ENCODE data around the gene XIRP2. TPM values are rescaled to one million over a fixed set of nuclear protein-coding genes. Genes with fewer than 3 reads are reported as not detected.

The XIRP2 gene
- total RNA-seq, 1 donor from 2014 or later = not detected

DNA sequence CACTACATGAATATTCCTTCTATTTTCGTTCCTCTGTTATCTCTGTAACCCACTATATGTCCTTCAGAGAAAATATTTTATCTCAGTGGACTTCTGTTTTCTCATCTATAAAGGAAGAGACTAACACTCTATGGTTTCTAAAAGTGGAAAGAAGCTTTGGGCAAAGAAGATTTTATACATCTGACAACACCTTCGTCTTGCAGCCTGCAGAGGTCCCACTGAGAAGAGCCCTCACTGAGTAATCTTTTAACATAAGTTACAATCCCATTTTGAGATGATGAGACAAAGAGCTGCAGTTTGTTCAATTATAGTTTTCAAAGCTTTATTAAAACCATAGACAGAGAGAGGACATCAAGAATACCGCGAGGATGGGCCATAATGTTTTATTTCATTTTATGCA lies 28.7 kb downstream of the XIRP2 start:
- no peak for DNase-seq (ENCODE audit: low spot score)
- no peaks in the 10 kb centered on the region for H4K20me1 ChIP-seq (ENCODE audit: low read depth)
- no peaks in the 10 kb centered on the region for H3K4me1 ChIP-seq
- Mint-ChIP-seq H3K36me3 (no peaks in the 10 kb centered on the region), H3K4me3 (no peak overlapping the region), H3K27ac (no peak overlapping the region), H3K27me3 (ENCODE audit: insufficient read depth, low read depth) (no peaks in the 10 kb centered on the region), H3K9me3 (peaks cover 3% of the 10 kb centered on the region), H3K4me1 (no peaks in the 10 kb centered on the region)
- H3K79me2 ChIP-seq (ENCODE audit: low read depth) = no peaks in the 10 kb centered on the region
- H3K27ac ChIP-seq = no peak overlapping the region
- H3K4me2 ChIP-seq = no peak overlapping the region
- no peak overlapping the region for H3K9ac ChIP-seq
- no peak overlapping the region for H3K4me3 ChIP-seq
- no peak overlapping the region for H2AFZ ChIP-seq (replicated peaks)
- H3K27me3 ChIP-seq = no peaks in the 10 kb centered on the region
- H3K36me3 ChIP-seq = no peaks in the 10 kb centered on the region
- no peaks in the 10 kb centered on the region for H3F3A ChIP-seq (ENCODE audit: low read depth)
- TF ChIP-seq, protein P1, sequence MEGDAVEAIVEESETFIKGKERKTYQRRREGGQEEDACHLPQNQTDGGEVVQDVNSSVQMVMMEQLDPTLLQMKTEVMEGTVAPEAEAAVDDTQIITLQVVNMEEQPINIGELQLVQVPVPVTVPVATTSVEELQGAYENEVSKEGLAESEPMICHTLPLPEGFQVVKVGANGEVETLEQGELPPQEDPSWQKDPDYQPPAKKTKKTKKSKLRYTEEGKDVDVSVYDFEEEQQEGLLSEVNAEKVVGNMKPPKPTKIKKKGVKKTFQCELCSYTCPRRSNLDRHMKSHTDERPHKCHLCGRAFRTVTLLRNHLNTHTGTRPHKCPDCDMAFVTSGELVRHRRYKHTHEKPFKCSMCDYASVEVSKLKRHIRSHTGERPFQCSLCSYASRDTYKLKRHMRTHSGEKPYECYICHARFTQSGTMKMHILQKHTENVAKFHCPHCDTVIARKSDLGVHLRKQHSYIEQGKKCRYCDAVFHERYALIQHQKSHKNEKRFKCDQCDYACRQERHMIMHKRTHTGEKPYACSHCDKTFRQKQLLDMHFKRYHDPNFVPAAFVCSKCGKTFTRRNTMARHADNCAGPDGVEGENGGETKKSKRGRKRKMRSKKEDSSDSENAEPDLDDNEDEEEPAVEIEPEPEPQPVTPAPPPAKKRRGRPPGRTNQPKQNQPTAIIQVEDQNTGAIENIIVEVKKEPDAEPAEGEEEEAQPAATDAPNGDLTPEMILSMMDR (IDR thresholded peaks at IDR 0.05) = no peak
- TF ChIP-seq EZH2 (IDR thresholded peaks at IDR 0.05) (no peak), EZH2phosphoT487 (IDR thresholded peaks at IDR 0.05) (no peak)
- H3K9me3 ChIP-seq (ENCODE audit: low read depth) = no peaks in the 10 kb centered on the region

DNA sequence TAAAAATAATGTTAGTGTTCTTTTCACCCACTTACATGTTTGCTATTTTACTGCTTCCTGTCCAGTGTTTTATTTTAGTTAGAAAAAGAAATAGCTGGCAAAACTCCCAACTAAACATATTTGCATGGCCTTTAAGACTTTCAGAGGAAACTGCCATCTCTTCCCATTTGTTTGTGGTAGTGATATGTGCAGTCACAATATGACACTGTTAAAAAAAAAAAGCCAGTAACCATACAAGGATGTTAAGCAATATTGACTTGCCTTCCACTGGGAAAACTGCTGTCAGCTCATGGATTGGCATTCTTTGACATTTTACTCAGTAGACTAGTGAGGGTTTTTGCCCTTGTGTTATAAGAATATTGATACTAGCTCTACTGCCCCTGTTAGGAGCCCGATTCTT lies 29.1 kb downstream of the XIRP2 start:
- Mint-ChIP-seq H3K27me3 (ENCODE audit: insufficient read depth, low read depth) (no peaks in the 10 kb centered on the region), H3K9me3 (peaks cover 3% of the 10 kb centered on the region), H3K36me3 (no peaks in the 10 kb centered on the region), H3K4me1 (no peaks in the 10 kb centered on the region), H3K27ac (no peak overlapping the region), H3K4me3 (no peak overlapping the region)
- no peaks in the 10 kb centered on the region for H4K20me1 ChIP-seq (ENCODE audit: low read depth)
- no peak overlapping the region for H3K9ac ChIP-seq
- H3K4me2 ChIP-seq = no peak overlapping the region
- H2AFZ ChIP-seq (replicated peaks) = no peak overlapping the region
- no peak for TF ChIP-seq EZH2 (IDR thresholded peaks at IDR 0.05)
- TF ChIP-seq, protein P1 (IDR thresholded peaks at IDR 0.05) = no peak
- no peak for TF ChIP-seq EZH2phosphoT487 (IDR thresholded peaks at IDR 0.05)
- H3K4me1 ChIP-seq = no peaks in the 10 kb centered on the region
- no peak overlapping the region for H3K4me3 ChIP-seq
- H3K36me3 ChIP-seq = no peaks in the 10 kb centered on the region
- no peak overlapping the region for H3K27ac ChIP-seq
- no peaks in the 10 kb centered on the region for H3K27me3 ChIP-seq
- DNase-seq (ENCODE audit: low spot score) = no peak
- no peaks in the 10 kb centered on the region for H3K79me2 ChIP-seq (ENCODE audit: low read depth)
- H3K9me3 ChIP-seq (ENCODE audit: low read depth) = no peaks in the 10 kb centered on the region
- H3F3A ChIP-seq (ENCODE audit: low read depth) = no peaks in the 10 kb centered on the region

DNA sequence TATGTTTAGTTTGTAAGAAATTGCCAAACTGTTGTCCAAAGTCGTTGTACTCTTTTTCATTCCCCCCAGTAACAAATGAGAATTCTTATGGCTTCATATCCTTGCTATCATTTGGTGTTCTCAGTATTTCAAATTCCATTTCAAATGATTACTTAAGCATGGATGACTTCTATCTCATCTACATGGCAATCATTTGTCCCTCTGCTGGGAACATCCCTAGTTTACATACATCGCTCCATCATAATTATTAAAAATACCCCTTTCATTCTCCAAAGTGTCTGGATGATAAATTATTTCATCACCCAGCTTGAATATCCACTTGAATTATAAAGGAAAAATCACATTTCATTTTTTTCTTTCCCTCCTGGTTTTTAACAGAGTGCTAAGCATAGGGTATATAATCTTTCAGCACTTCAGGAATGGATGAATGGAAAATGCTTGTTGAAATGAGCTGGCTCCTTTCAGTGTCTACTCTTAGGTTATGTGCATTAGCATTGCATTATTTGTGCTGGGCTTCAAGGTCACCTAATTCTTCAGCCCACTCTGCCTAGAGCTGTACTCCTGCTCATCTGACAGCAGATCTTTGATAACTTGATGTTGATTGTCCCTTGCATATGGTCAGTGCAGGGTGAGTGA lies 33.1 kb downstream of the XIRP2 start:
- Histone ChIP-seq H3K4me2 (no peak overlapping the region), H3K27me3 (no peaks in the 10 kb centered on the region), H3K9me3 (ENCODE audit: low read depth) (no peaks in the 10 kb centered on the region), H3K36me3 (no peaks in the 10 kb centered on the region), H2AFZ (replicated peaks) (no peak overlapping the region), H3F3A (ENCODE audit: low read depth) (no peaks in the 10 kb centered on the region), H3K27ac (no peak overlapping the region), H3K9ac (no peak overlapping the region), H4K20me1 (ENCODE audit: low read depth) (no peaks in the 10 kb centered on the region), H3K4me1 (no peaks in the 10 kb centered on the region), H3K79me2 (ENCODE audit: low read depth) (no peaks in the 10 kb centered on the region), H3K4me3 (no peak overlapping the region)
- no peak for DNase-seq (ENCODE audit: low spot score)
- Mint-ChIP-seq H3K27ac (no peak overlapping the region), H3K36me3 (no peaks in the 10 kb centered on the region), H3K4me1 (no peaks in the 10 kb centered on the region), H3K27me3 (ENCODE audit: insufficient read depth, low read depth) (no peaks in the 10 kb centered on the region), H3K9me3 (no peaks in the 10 kb centered on the region), H3K4me3 (no peak overlapping the region)
- TF ChIP-seq EZH2 (IDR thresholded peaks at IDR 0.05) (no peak), EZH2phosphoT487 (IDR thresholded peaks at IDR 0.05) (no peak)
- TF ChIP-seq, protein P1 (IDR thresholded peaks at IDR 0.05) = no peak

All from neural progenitor cell (in vitro differentiated cells).